GM18858 (cell line): ENCODE measurements around the gene ACSF3.

Experiments used
- ATAC-seq: cut with Tn5 transposase; IDR thresholded peaks from one replicate; pipeline ENCODE4 v1.9.1; 2021; ENCODE audit not compliant: unreplicated experiment

ACSF3 gene

GRCh38 chr16:89108416-89108815, 14.8 kb downstream of the ACSF3 start:
- no peak for ATAC-seq

DNA sequence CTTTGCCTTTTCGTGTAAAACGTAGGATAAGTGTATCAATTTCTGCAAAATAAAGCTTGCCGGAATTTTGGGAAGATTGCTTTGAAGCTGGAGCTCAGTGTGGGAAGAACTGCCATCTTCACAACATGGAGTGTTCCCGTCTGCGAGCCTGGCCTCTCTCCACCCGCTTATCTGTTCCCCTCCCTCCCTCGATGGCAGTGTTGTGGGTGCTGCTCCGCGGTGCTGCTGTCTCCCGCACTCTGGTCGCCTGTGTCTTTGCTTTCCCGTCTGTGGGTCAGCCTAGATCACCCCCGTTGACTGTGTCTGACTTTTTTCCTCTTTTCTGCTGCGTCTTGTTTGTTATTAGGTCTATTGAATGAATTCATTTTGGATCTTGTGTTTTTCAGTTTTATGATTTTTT, 17.0 kb downstream of the ACSF3 start:
- no peak for ATAC-seq

- no peak for ATAC-seq
These were observed 17.6 kb downstream of the ACSF3 start for GRCh38 chr16:89111263-89111662.

DNA sequence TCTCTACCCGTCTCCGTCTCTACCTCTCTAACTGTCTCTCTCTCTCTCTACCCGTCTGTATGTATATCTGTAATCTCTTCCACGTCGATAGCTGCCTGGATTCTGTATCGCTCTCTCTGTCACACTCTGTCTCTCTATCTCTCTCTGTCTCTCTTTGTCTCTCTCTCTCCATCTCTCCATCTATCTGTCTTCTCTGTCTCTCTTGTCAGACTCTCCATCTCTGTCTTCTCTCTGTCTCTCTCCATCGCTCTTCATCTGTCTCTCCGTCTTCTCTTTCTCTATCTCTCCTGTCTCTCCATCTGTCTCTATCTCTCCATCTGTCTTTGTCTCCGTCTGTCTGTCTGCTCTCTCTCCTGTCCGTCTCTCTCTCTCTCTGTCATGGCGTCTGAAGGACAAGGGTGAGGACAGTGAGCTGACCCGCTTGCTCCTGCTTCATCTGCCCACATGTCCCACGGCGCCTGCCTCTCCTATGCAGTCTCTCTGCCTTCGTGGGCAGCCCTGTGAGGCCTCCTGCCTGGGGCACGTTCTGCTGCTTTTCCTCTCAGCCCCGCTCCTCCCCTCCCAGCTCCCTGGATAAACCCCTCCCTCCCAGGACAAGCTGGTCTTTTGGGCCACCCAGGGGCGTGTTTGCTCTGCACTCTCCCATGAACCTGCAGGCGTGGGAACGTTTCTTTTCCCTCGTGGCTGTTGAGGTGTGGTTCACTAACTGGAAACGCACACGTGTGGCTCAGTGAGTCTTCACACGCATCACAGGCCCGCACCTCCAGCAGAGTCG, 18.9 kb downstream of the ACSF3 start:
- no peak for ATAC-seq

DNA sequence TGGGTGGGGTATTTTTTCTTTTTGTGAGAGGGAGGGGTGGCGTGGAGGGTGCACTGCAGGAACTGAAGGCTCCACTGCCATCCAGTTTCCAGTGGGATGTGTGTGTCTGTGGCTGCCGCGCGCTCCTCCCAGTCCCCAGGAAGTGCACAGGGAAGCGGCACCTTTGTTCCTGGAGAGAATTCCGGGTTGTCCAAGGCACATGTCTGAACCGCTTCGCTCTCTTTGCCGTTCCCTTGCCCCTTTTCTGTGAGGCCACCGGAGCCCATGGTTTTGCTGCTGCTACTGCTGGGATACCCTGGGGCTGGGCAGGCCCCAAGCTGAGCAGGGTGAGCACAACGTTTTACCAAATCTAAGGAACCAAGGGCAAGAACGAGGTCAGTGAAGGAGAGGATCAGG, 19.5 kb downstream of the ACSF3 start:
- ATAC-seq, result no peak

DNA sequence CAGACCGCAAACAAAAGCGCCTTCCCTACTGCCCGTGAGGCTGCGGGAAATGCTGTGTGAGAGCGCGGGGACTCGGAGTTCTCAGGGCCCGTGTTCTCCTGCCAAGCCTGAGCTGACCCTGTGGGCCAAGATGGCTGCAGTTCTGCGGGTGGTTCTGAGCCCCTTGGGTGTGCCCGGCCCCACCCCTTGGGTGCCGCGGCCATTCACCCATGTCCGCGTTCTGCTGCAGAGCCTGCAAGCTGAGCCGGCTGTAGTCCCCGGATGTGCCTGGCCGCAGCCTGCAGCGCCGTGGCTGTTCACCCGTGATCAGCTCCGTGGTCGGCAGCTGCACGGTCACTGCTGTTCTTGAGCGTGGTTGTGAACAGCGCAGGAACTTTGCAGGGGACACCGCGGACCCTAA, 20.0 kb downstream of the ACSF3 start:
- no peak for ATAC-seq

DNA sequence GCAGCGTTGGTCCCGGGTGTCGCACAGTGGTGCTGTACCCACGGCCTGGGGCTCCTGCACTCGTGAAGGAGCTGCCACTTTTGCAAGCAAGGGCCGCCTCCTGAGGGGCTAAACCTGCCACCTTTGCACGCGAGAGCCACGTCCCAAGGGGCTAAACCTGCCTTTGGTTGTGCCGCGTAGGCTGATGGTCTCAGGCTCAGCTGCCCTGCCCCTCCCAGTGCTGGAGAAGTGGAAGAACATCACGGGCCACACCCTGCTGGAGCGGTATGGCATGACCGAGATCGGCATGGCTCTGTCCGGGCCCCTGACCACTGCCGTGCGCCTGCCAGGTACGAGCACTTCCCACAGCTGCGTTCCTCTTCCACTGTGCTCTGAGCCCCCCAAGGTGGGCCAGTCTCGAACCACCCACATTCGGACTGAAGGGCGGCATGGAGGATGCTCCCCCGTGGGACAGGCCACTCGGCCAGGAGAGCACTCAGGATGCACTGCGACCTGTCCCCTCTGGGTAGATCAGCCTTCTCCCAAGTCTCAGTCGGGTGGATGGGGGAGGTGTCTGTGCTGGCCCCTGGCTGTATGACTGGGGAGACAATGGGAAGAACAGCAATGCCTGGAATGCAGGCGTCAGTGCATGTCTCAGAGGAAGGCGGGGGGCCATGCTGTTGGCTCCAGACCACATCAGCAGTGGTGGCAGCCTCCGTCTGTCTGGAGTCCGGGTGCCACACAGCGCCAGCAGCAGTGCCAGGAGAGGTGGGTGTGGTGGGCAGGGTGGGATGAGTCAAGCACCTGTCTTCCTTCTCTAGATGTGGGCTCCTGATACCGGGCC, 20.7 kb downstream of the ACSF3 start:
- ATAC-seq, result no peak

DNA sequence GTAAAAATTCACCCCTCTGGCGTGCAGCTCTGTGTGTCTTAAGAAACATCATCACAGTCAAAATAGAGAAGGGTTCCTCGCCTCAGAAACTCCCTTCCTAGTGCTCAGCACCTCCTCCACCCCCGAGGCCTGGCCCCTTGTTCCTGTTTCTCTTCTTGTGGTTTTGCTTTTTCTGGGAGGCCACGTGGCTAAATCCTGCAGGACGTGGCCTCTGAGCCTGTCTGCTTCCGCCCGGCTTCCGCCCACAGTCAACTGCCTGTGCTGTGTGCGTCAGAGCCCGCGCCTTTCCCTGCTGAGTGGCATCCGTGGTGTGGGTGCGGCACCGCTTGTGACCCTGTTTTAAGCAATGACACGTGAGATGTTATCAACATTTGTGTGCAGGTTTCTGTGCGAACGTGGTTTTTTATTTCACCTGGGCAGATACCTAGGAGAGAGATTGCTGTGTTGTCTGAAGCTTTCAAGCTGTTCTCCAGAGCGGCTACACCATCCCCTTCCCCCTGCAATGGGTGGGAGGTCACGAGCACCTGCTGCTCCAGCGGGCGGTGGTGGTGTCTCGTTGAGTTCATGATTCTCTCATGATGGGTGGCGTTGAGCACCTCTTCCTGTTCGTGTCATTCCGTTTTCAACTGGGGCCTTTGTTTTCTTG, 21.7 kb downstream of the ACSF3 start:
- peak; percentile 76 for ATAC-seq

DNA sequence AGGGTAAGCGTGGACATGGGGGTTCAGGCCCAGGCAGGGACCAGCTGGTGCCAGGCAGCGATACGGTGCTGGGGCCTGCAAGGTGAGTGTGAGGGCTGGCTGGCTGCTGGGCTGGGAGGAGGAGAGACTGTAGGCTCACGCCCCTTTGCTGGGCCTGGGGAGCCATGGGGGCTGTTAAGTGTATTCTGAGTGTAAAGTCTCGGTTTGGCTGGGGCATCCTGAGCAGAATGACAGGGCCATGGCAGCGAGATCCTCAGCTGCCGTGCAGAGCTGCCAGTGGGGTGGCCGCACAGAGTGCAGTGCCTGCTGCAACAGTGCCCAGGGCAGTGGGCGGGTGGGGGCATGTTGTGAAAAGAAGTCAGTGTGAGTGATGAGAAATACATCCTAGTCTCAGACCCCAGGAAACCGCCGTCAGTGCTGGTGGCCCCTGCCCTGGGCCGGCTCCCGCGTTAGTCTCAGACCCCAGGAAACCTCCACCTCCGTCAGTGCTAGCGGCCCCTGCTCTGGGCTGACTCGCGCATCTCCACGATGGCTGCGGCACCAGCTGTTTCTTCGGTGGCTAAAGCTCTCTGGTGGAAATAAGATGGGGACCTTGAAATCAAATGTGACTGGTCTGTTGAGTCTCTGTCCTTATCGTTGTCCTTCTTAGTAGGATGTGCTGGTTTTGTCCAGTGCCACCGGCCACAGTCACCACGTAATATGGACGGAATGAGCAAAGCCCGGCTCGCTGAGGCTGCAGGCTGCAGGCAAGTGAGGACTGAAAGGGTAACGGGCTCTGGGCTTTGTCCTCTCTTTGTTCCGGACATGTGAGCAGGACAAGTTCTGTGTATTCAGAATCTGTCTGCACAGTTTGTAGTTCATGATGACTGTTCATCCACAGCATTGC, 22.9 kb downstream of the ACSF3 start:
- ATAC-seq, result no peak

DNA sequence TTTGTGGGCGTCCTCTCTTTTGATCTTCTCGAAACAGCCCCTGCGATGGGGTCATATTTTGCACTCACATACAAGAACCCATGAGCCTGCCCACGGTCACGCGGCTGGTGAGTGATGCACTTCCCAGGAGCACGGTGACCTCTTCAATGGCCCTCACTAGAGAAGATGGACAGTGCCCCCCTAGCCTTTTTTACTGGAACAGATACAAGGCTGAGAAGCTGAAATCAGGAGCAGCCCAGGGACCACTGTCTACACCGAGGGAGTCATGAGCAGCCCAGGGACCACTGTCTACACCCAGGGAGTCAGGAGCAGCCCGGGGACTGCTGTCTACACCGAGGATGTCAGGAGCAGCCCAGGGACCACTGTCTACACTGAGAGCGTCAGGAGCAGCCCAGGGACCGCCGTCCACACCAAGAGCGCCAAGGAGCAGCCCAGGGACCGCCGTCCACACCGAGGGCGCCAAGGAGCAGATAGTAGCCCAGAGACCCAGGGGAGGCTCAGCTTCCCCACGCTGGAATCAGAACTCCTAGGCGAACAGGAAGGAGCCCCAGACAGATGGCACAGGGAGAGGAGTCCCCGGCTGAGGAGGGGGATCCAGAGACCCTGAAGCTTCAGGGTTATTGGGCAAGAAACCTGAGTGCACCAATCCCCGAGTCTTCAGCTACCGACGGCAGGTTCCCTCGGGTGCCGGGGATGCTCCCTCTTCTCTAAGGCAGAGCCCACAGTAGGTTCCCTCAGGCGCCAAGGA, 23.7 kb downstream of the ACSF3 start:
- ATAC-seq, result no peak

DNA sequence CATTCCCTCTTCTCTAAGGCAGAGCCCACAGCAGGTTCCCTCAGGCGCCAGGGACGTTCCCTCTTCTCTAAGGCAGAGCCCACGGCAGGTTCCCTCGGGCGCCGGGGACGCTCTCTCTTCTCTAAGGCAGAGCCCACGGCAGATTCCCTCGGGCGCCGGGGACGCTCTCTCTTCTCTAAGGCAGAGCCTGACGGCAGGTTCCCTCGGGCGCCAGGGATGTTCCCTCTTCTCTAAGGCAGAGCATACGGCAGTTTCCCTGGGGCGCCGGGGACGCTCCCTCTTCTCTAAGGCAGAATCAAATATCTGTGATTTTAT, 24.3 kb downstream of the ACSF3 start:
- ATAC-seq, result no peak

GRCh38 chr16:89118361-89119165, 24.9 kb downstream of the ACSF3 start:
- ATAC-seq, result no peak

GRCh38 chr16:89119166-89119621, 25.5 kb downstream of the ACSF3 start:
- no peak for ATAC-seq

DNA sequence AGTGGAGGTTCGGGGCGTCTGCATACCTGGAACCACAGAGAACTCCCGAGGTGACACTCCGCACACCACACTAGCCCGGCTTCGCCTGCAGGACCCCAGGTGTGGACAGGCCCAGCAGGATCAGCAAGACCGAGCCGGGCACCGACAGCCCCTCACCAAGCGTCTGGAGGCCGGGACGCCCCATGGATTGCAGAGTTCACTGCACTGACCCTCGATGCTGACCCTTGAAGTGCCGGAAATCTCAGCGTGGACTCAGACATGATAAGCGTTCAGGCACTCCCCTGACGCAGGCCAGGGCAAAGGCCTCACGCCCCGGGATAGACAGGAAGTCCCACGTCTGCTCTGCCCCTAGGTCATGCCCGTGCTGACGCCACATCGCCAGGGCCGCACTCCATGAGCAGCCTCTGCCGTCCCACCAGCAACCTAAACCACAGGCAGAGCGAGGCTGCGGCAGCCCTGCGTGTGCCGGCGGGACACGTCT, 26.0 kb downstream of the ACSF3 start:
- no peak for ATAC-seq

GRCh38 chr16:89120281-89120680, 26.6 kb downstream of the ACSF3 start:
- no peak for ATAC-seq

- no peak for ATAC-seq
These were observed 27.3 kb downstream of the ACSF3 start for GRCh38 chr16:89120921-89121351.

DNA sequence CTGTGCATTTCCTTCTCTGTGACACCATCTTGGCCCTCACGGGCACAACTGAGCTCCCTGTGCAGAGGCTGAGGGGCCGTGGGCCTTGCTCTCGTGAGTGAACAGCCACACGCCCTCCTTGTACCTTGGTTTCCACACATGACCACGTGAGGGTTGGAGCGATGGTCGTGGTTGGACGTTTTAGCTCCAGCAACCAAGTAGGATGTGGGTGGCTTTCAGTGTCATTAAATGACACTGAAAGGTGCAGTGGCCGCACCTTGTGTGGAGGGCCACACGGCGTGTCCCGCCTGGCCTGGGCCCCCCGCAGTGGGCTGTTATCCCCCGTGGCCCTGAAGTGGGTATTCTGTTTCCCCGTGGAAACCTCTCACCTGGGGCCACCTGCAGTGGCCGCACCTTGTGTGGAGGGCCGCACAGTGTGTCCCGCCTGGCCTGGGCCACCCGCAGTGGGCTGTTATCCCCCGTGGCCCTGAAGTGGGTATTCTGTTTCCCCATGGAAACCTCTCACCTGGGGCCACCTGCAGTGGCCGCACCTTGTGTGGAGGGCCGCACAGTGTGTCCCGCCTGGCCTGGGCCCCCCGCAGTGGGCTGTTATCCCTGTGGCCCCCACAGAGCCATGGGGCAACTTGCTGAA, 28.2 kb downstream of the ACSF3 start:
- ATAC-seq, result no peak

GRCh38 chr16:89122322-89122851, 28.7 kb downstream of the ACSF3 start:
- no peak for ATAC-seq
